ENCODE data around the gene FGGY. TPM values are rescaled to one million over a fixed set of nuclear protein-coding genes. Genes with fewer than 3 reads are reported as not detected.
A peak's percentile ranks its signal among the peaks of the same experiment; 100 is the strongest.
"Not testable (repeated sequence)": the region's sequence is repeated elsewhere in the genome, so short reads cannot be mapped to it uniquely, and the experiment has no call there.

The FGGY gene
- total RNA-seq, 2 donors from 2014 or later, result 12.4 to 17.9 TPM

- ATAC-seq (replicated peaks in 1 of 2), result no peak
Observed at GRCh38 chr1:59487335-59488031, 190.6 kb downstream of the FGGY start.

DNA sequence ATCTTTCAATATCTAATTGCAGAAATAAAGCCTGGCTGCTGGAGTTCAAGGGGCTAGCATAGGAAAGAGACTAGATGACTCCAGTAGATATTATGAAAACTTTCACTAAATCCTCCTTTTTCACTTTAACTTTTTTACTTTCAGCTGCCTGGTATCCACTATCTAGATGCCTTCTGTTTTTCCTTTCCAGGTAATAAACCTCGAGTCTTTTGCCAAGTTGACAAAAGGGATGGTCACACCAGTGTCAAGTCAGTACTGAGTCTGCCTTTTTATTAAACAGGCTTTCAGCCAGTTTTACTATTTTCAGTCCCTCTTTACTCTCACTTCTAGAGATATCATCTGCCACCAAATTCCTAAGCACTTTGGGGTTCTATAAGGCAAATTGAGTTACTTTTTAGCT is 195.6 kb downstream of the FGGY start:
- H3K4me1 Mint-ChIP-seq (ENCODE audit: low read depth), result no peaks in the 10 kb centered on the region
- ATAC-seq (replicated peaks in 1 of 2) (no peak), DNase-seq (no peak)
- peaks cover 0 to 2% of the 10 kb centered on the region in 2 donors for H3K36me3 Mint-ChIP-seq (ENCODE audit: insufficient read depth in 2 of 2)
- H3K9me3 Mint-ChIP-seq, result no peaks in the 10 kb centered on the region
- no peak overlapping the region for H3K4me3 Mint-ChIP-seq
- no peaks in the 10 kb centered on the region for H3K27me3 Mint-ChIP-seq (ENCODE audit: low read depth)
- H3K27ac Mint-ChIP-seq, result no peak overlapping the region

More at GRCh38 chr1:59487335-59488031, 190.6 kb downstream of the FGGY start:
- H3K27me3 Mint-ChIP-seq (ENCODE audit: low read depth), result no peaks in the 10 kb centered on the region
- no peak overlapping the region for H3K27ac Mint-ChIP-seq
- no peak overlapping the region for H3K4me3 Mint-ChIP-seq
- no peaks in the 10 kb centered on the region for H3K9me3 Mint-ChIP-seq
- H3K4me1 Mint-ChIP-seq (ENCODE audit: low read depth), result no peaks in the 10 kb centered on the region
- DNase-seq, result no peak
- no peaks in the 10 kb centered on the region for H3K36me3 Mint-ChIP-seq (ENCODE audit: insufficient read depth in 2 of 2)

DNA sequence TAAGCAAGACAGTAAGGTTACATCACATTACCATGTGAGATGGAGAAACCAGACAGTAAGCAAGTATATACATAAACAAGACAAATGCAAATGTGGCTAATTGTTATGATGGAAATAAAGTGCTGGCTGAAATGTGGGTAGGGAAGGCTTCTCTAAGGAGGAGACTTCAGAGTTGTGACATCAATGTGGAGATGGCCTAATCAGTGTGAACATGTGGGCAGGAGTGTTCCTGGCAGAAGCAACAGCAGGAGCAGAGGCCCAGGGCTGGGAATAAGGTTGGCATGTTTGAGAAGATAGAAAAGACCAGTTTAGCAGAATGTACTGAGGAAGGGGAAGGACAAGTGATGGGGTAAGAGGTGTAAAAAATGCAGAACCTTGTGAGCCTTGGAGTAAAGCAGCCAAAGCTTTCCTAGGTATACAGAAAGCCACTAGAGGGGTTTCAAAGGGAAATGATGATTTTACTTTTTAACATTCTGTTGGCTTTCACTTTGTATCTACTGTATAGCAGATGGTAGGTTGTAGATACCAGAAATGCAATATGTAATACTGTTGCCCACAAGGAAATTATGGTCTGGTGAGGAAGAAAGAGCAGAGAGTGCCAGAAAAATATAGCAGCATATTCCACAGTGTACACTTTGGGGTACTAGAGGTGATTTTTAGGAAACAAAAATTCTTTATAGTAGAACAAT is 197.4 kb downstream of the FGGY start:
- H3K4me1 Mint-ChIP-seq (ENCODE audit: low read depth), result no peaks in the 10 kb centered on the region
- H3K4me3 Mint-ChIP-seq, result no peak overlapping the region
- H3K27ac Mint-ChIP-seq, result no peak overlapping the region
- peaks cover 0 to 2% of the 10 kb centered on the region in 2 donors for H3K36me3 Mint-ChIP-seq (ENCODE audit: insufficient read depth in 2 of 2)
- ATAC-seq (replicated peaks in 1 of 2), result peak in 1 of 2 donors; percentile 28
- no peaks in the 10 kb centered on the region for H3K27me3 Mint-ChIP-seq (ENCODE audit: low read depth)
- no peaks in the 10 kb centered on the region for H3K9me3 Mint-ChIP-seq
- DNase-seq, result no peak

DNA sequence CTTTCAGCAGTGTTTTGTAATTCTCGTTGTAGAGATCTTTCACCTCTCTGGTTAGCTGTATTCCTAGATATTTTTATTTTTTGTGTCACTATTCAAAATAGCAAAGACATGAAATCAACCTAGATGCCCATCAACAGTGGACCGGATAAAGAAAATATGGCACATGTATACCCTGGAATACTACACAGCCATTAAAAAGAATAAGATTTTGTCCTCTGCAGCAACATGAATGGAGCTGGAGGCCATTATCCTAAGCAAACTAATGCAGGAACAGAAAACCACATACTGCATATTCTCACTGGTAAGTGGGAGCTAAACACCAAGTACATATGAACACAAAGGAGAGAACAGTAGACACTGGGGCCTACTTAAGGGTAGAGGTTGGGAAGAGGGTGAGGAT is 199.3 kb downstream of the FGGY start:
- ATAC-seq (replicated peaks in 1 of 2); H3K9me3 Mint-ChIP-seq; H3K36me3 Mint-ChIP-seq (ENCODE audit: insufficient read depth in 2 of 2); DNase-seq; H3K4me1 Mint-ChIP-seq (ENCODE audit: low read depth); H3K27ac Mint-ChIP-seq; H3K27me3 Mint-ChIP-seq (ENCODE audit: low read depth); H3K4me3 Mint-ChIP-seq: not testable (repeated sequence)

GRCh38 chr1:59497616-59498015 is 200.7 kb downstream of the FGGY start:
- Mint-ChIP-seq H3K4me1 (ENCODE audit: low read depth) (no peaks in the 10 kb centered on the region), H3K36me3 (ENCODE audit: insufficient read depth in 2 of 2) (peaks cover 2% of the 10 kb centered on the region in 2 donors), H3K4me3 (no peak overlapping the region), H3K27ac (no peak overlapping the region), H3K27me3 (ENCODE audit: low read depth) (no peaks in the 10 kb centered on the region), H3K9me3 (no peaks in the 10 kb centered on the region)
- ATAC-seq (replicated peaks in 1 of 2) (no peak), DNase-seq (no peak)

GRCh38 chr1:59498640-59499039 is 201.7 kb downstream of the FGGY start:
- Mint-ChIP-seq H3K4me3 (no peak overlapping the region), H3K27me3 (ENCODE audit: low read depth) (no peaks in the 10 kb centered on the region), H3K4me1 (ENCODE audit: low read depth) (no peaks in the 10 kb centered on the region), H3K9me3 (no peaks in the 10 kb centered on the region), H3K36me3 (ENCODE audit: insufficient read depth in 2 of 2) (peaks cover 2% of the 10 kb centered on the region in 2 donors), H3K27ac (no peak overlapping the region)
- DNase-seq, result no peak
- ATAC-seq (replicated peaks in 1 of 2), result no peak

DNA sequence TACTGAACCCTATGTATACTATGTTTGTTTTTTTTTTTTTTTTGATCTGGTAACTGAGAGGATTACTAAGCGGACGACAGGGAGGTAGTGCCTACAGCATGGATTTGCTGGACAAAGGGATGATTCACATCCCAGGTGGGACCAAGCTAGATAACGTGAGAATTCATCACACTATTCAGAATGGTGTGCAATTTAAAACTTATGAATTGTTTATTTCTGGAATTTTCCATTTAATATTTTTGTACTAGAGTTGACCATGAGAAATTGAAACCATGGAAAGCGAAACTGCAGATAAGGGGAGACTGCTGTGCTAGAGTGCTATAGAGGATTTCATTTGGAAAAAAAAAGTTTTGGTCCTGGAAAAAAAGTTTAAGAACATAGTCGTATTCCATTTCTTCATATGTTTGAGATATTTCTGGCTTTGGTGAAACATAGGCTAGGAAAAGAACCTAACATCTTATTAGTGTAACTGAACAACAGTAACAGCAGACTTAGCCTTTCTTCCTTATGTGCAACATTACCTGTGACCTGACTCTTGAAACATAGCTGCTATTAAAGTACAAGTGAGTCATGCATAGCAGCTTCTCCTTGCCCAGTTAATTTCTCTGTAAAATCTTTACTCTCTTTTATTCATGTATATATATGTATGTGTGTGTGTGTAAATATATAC is 202.5 kb downstream of the FGGY start:
- Mint-ChIP-seq H3K9me3 (no peaks in the 10 kb centered on the region), H3K27ac (no peak overlapping the region), H3K36me3 (ENCODE audit: insufficient read depth in 2 of 2) (peaks cover 2% of the 10 kb centered on the region in 2 donors), H3K4me1 (ENCODE audit: low read depth) (no peaks in the 10 kb centered on the region), H3K27me3 (ENCODE audit: low read depth) (no peaks in the 10 kb centered on the region), H3K4me3 (no peak overlapping the region)
- ATAC-seq (replicated peaks in 1 of 2) (no peak), DNase-seq (no peak)

DNA sequence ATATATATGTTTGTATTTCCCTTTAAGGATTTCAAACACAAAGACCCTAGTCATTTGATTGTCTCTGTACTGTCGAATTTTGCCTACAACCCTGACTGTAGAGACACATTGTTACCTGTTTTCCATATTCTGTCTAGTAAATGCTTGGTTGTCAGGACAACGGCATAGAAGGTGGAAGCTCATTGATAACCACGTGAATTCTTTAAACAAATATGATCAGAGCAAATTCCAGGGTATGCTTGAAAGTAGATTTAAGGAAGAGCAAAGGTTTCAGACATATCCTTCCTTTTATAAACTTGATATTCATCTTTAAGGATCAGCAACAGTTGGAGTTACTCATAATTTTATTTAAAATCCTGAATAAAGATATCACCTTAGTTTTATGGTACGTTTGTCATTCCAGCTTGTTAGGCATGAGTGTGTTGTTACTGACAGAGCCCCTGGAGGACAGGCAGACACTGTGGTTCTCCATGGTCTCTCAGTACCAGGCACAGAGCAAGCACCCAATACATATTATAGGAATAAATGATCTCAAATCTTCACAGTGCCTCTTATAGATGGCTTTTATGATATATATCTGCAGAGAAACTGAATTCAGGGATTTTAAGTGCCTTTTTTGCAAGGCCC is 203.2 kb downstream of the FGGY start:
- Mint-ChIP-seq H3K27ac (no peak overlapping the region), H3K9me3 (no peaks in the 10 kb centered on the region), H3K4me1 (ENCODE audit: low read depth) (no peaks in the 10 kb centered on the region), H3K36me3 (ENCODE audit: insufficient read depth in 2 of 2) (peaks cover 2% of the 10 kb centered on the region in 2 donors), H3K27me3 (ENCODE audit: low read depth) (no peaks in the 10 kb centered on the region), H3K4me3 (no peak overlapping the region)
- DNase-seq, result no peak
- ATAC-seq (replicated peaks in 1 of 2), result no peak

DNA sequence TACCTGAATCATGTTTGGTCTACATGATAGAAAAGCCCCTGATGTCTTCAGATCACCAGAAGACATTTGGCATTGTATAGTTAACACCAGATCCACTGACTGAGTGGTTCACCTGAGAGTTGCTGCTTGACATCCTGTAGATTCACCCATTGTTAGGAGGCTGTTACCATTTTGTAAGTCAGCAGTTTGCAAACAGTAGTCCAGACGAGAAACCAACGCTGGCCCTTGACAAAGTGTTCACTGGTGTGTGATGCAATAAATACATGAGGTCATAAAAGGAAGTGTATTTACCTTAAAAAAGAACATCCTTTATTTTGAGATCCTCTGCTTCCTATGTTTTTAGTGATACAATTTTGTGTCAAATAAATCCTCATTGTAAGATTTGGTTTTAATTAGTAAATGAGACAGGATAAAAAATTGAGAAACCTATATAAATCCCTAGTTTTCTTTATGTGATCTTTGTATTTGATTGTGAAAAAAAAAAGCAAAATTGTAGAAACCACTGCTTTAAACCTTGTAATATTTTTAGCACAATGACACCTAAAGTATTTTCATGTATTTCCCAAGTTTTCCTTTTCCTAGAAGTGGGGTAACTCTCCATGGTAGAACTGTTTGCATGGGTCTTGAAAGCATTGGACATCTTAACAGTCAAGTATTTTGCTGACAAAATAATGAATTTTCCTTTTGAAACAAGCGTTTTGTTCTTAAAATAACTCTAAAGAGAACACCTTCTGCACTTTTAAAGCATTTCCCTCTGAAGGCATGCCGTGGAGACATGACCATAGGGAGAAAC is 204.3 kb downstream of the FGGY start:
- Mint-ChIP-seq H3K9me3 (no peaks in the 10 kb centered on the region), H3K4me3 (no peak overlapping the region), H3K27me3 (ENCODE audit: low read depth) (no peaks in the 10 kb centered on the region), H3K4me1 (ENCODE audit: low read depth) (no peaks in the 10 kb centered on the region), H3K36me3 (ENCODE audit: insufficient read depth in 2 of 2) (peaks cover 2% of the 10 kb centered on the region in 2 donors), H3K27ac (no peak overlapping the region)
- no peak for DNase-seq
- no peak for ATAC-seq (replicated peaks in 1 of 2)

DNA sequence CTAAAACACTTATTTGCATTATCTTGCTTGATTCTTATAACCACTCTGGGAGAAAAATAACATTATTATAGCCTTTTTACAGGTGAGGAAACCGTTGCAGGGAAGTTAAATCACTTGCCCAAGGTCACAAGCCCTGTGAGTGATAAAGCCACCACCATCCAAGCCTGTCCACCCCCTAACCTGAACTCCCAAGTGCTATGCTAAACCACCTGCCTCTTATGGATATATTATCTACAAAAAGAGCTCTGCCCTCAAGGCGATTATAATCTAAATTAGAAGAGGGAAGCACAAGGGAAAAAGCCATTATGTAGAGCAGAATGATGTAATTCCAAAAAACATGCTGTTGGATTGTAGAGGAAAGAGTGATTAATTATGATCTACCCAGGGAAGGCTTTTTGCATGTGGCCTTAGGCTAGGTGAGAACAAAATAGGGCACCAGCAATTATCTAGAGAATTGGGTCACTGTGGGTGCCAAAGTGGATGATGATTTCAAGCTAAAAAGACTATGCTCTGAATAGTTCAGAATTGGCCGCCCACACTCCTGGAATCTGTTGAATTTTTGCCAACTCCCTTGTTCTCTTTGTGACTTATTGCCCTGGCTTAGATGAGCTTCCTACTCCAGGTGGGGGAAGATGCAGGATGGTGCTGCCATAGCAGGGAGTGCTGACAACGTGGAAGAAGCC is 205.3 kb downstream of the FGGY start:
- DNase-seq (no peak), ATAC-seq (replicated peaks in 1 of 2) (no peak)
- Mint-ChIP-seq H3K27me3 (ENCODE audit: low read depth) (no peaks in the 10 kb centered on the region), H3K4me1 (ENCODE audit: low read depth) (no peaks in the 10 kb centered on the region), H3K27ac (no peak overlapping the region), H3K9me3 (no peaks in the 10 kb centered on the region), H3K4me3 (no peak overlapping the region), H3K36me3 (ENCODE audit: insufficient read depth in 2 of 2) (peaks cover 0 to 2% of the 10 kb centered on the region in 2 donors)

DNA sequence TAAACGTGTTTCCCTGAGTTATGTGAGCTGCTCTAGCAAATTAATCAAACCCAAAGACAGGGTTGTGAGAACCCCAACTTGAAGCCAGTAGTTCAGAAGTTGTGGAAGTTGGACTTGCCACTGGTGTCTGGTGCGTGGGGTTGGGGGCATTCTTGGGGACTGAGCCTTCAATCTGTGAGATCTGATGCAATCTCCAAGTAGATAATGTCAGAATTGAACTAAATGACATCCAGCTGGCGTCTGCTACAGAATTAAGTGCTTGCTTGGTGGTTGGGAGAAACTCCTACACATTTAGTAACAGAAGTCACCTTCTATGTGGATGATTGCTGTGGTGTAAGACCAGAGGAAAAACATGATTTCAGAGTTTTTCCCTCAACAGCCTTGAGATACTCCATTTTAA is 207.4 kb downstream of the FGGY start:
- Mint-ChIP-seq H3K9me3 (no peaks in the 10 kb centered on the region), H3K4me1 (ENCODE audit: low read depth) (no peaks in the 10 kb centered on the region), H3K27ac (peak overlapping the region; percentile 85), H3K36me3 (ENCODE audit: insufficient read depth in 2 of 2) (peaks cover 0 to 2% of the 10 kb centered on the region in 2 donors), H3K4me3 (no peak overlapping the region), H3K27me3 (ENCODE audit: low read depth) (no peaks in the 10 kb centered on the region)
- ATAC-seq (replicated peaks in 1 of 2) (no peak), DNase-seq (no peak)

GRCh38 chr1:59505596-59506028 is 208.7 kb downstream of the FGGY start:
- Mint-ChIP-seq H3K36me3 (ENCODE audit: insufficient read depth in 2 of 2) (no peaks in the 10 kb centered on the region), H3K27ac (no peak overlapping the region), H3K4me3 (no peak overlapping the region), H3K4me1 (ENCODE audit: low read depth) (no peaks in the 10 kb centered on the region), H3K27me3 (ENCODE audit: low read depth) (no peaks in the 10 kb centered on the region), H3K9me3 (no peaks in the 10 kb centered on the region)
- no peak for DNase-seq
- no peak for ATAC-seq (replicated peaks in 1 of 2)
